GM12878 (cell line): ENCODE data around the gene NCLN. TPM values are rescaled to one million over a fixed set of nuclear protein-coding genes. Genes with fewer than 3 reads are reported as not detected.

Experiments used
- ATAC-seq: fragments of 200-7000 bp; cut with Tn5 transposase; 3 replicates; pipeline ENCODE4 v1.9.1; 2020; ENCODE audit warnings: mild to moderate bottlenecking, moderate library complexity
- BruUV-seq: library from RNA; stranded (reverse); fragments of 400-500 nt; replicated peaks from 2 replicates; lab custom pipeline; 2021; lab: Mats Ljungman, UMichigan
- CTCF ChIA-PET: fragments of 300-600 bp; sonication (Branson Sonifier 250); formaldehyde crosslinking; extraction: SDS; loops from one replicate; lab custom pipeline; 2021; ENCODE audit warnings: inconsistent platforms; lab: Yijun Ruan, JAX
- POLR2A ChIA-PET: fragments of 350-600 bp; formaldehyde crosslinking; extraction: SDS; loops from one replicate; lab custom pipeline; 2021; ENCODE audit warnings: inconsistent platforms; lab: Charles Lee
- RAD21 ChIA-PET: fragments of 300-600 bp; sonication (Branson Sonifier 250); formaldehyde crosslinking; loops from one replicate; lab custom pipeline; 2023; ENCODE audit warnings: antibody characterized with exemption; ENCODE audit not compliant: unreplicated experiment; lab: Charles Lee
- SMC1A ChIA-PET: fragments of 300-600 bp; sonication (Branson Sonifier 250); formaldehyde crosslinking; loops from one replicate; lab custom pipeline; 2023; ENCODE audit not compliant: unreplicated experiment, uncharacterized antibody; lab: Charles Lee
- DNase-seq: peaks from one replicate; pipeline ENCODE4 v3.0.0-alpha.2; 2011; ENCODE audit warnings: low read depth, low spot score
- FAIRE-seq: peaks from 3 replicates; lab custom pipeline; 2011; peaks lifted over from hg19 to GRCh38; lab: Jason Lieb, UNC
- H2AFZ ChIP-seq: 2 replicates; pipeline ENCODE4 v1.6.0; 2011; ENCODE audit warnings: low read depth, low read length, control low read depth; ENCODE audit not compliant: control insufficient read depth
- H3K27ac ChIP-seq: 2 replicates; pipeline ENCODE4 v1.5.1; 2011; ENCODE audit warnings: control low read depth; ENCODE audit not compliant: control insufficient read depth, insufficient read depth
- H3K27me3 ChIP-seq, 2 experiments: replicated peaks in 1 of 2; 2 replicates each; pipeline versions ENCODE4 v1.6.0 to v1.6.1; 2011; ENCODE audit warnings: low read length in 1 of 2; ENCODE audit not compliant: control insufficient read depth in 2 of 2, insufficient read depth in 2 of 2
- H3K36me3 ChIP-seq, 2 experiments: 2 replicates each; pipeline ENCODE4 v1.5.1; 2011; ENCODE audit warnings: low read length in 1 of 2; ENCODE audit not compliant: control insufficient read depth in 2 of 2, insufficient read depth in 2 of 2
- H3K4me1 ChIP-seq: 2 replicates; pipeline ENCODE4 v1.6.1; 2011; ENCODE audit warnings: mild to moderate bottlenecking, low read length, moderate library complexity, mixed read lengths; ENCODE audit not compliant: control insufficient read depth, insufficient read depth
- H3K4me2 ChIP-seq: 2 replicates; pipeline ENCODE4 v1.6.0; 2011; ENCODE audit warnings: control low read depth; ENCODE audit not compliant: control insufficient read depth, insufficient read depth
- H3K4me3 ChIP-seq: fragments of 200-600 bp; sonication (generic); 2 replicates; pipeline ENCODE4 v1.5.1; 2016
- H3K79me2 ChIP-seq: 2 replicates; pipeline ENCODE4 v1.6.0; 2011; ENCODE audit warnings: low read length; ENCODE audit not compliant: control insufficient read depth, insufficient read depth
- H3K9ac ChIP-seq: 2 replicates; pipeline ENCODE4 v1.8.0; 2011; ENCODE audit warnings: low read length, control low read depth, mixed read lengths; ENCODE audit not compliant: control insufficient read depth, insufficient read depth
- H3K9me3 ChIP-seq: replicated peaks from 3 replicates; pipeline ENCODE4 v1.5.1; 2011; ENCODE audit warnings: mild to moderate bottlenecking, low read length; ENCODE audit not compliant: control insufficient read depth, insufficient read depth
- H4K20me1 ChIP-seq: 2 replicates; pipeline ENCODE4 v1.6.0; 2011; ENCODE audit not compliant: control insufficient read depth, insufficient read depth
- BACH1 ChIP-seq: fragments of 450-650 bp; IDR thresholded peaks from 2 replicates; pipeline ENCODE4 v1.6.1; 2017; ENCODE audit warnings: mild to moderate bottlenecking, borderline replicate concordance
- BHLHE40 ChIP-seq, 2 experiments: fragments of 450-650 bp in 1 of 2; IDR thresholded peaks; 2 replicates each; pipeline ENCODE4 v1.6.1; 2011 to 2017; ENCODE audit warnings: low read depth in 2 of 2, borderline replicate concordance in 1 of 2, improper control_type of control experiment in 1 of 2, low read length in 1 of 2, mild to moderate bottlenecking in 1 of 2
- CHD4 ChIP-seq: fragments of 200-600 bp; sonication (generic); IDR thresholded peaks from 2 replicates; pipeline ENCODE4 v1.6.1; 2016; ENCODE audit warnings: mild to moderate bottlenecking
- CREB1 ChIP-seq: IDR thresholded peaks from 2 replicates; pipeline ENCODE4 v1.6.1; 2012; ENCODE audit warnings: low read depth, mild to moderate bottlenecking, inconsistent platforms
- EGR1 ChIP-seq, 2 experiments: IDR thresholded peaks; 1 replicate in 1 of 2; 2 replicates in 1 of 2; pipeline ENCODE4 v1.6.1; 2011 to 2012; ENCODE audit warnings: low read depth in 2 of 2, low read length in 2 of 2, borderline replicate concordance in 1 of 2, mild to moderate bottlenecking in 1 of 2, moderate library complexity in 1 of 2
- FOXK2 ChIP-seq: fragments of 450-650 bp; IDR thresholded peaks from 2 replicates; pipeline ENCODE4 v1.6.1; 2017; ENCODE audit warnings: mild to moderate bottlenecking, moderate library complexity
- IKZF1 ChIP-seq: fragments of 450-650 bp; conservative IDR thresholded peaks from 2 replicates; pipeline ENCODE4 v1.6.1; 2017; ENCODE audit warnings: antibody characterized with exemption, mild to moderate bottlenecking
- IRF4 ChIP-seq: IDR thresholded peaks from 2 replicates; pipeline ENCODE4 v1.6.1; 2011; ENCODE audit warnings: low read depth, low read length
- MXI1 ChIP-seq: fragments of 150-350 bp; IDR thresholded peaks from 2 replicates; pipeline ENCODE4 v1.6.1; 2011; ENCODE audit warnings: low read depth, mild to moderate bottlenecking, inconsistent platforms, low read length, improper control_type of control experiment
- RAD21 ChIP-seq: IDR thresholded peaks from 2 replicates; pipeline ENCODE4 v1.6.1; 2011; ENCODE audit warnings: mild to moderate bottlenecking, low read depth, low read length, moderate library complexity; ENCODE audit not compliant: insufficient read depth
- RELA ChIP-seq: fragments of 450-650 bp; IDR thresholded peaks from 2 replicates; pipeline ENCODE4 v1.8.0; 2014; ENCODE audit warnings: borderline replicate concordance; ENCODE audit not compliant: partially characterized antibody
- RUNX3 ChIP-seq: IDR thresholded peaks from 2 replicates; pipeline ENCODE4 v1.6.1; 2012; ENCODE audit warnings: low read length, inconsistent platforms
- SMARCA5 ChIP-seq: fragments of 450-650 bp; IDR thresholded peaks from 2 replicates; pipeline ENCODE4 v1.6.1; 2017; ENCODE audit warnings: mild to moderate bottlenecking
- SMC3 ChIP-seq: IDR thresholded peaks from 2 replicates; pipeline ENCODE4 v1.6.1; 2011; ENCODE audit warnings: low read length, improper control_type of control experiment, borderline replicate concordance
- SPI1 ChIP-seq: IDR thresholded peaks from 2 replicates; pipeline ENCODE4 v1.6.1; 2011; ENCODE audit warnings: low read depth, mild to moderate bottlenecking, low read length, moderate library complexity, borderline replicate concordance; ENCODE audit not compliant: insufficient read depth
- SREBF2 ChIP-seq: IDR thresholded peaks from 2 replicates; pipeline ENCODE4 v1.6.1; 2012; ENCODE audit warnings: mild to moderate bottlenecking, low read length
- TAF1 ChIP-seq: IDR thresholded peaks from 2 replicates; pipeline ENCODE4 v1.6.1; 2011; ENCODE audit warnings: mild to moderate bottlenecking, low read depth, low read length, borderline replicate concordance
- TCF12 ChIP-seq: IDR thresholded peaks from 2 replicates; pipeline ENCODE4 v1.6.1; 2011; ENCODE audit warnings: low read depth, mild to moderate bottlenecking, low read length
- YY1 ChIP-seq: IDR thresholded peaks from 2 replicates; pipeline ENCODE4 v1.6.1; 2011; ENCODE audit warnings: low read depth, mild to moderate bottlenecking, low read length
- ZNF217 ChIP-seq: fragments of 450-650 bp; IDR thresholded peaks from 2 replicates; pipeline ENCODE4 v1.6.1; 2017; ENCODE audit warnings: antibody characterized with exemption, mild to moderate bottlenecking
- ZNF622 ChIP-seq: fragments of 450-650 bp; IDR thresholded peaks from 2 replicates; pipeline ENCODE4 v1.6.1; 2017; ENCODE audit warnings: mild to moderate bottlenecking, inconsistent platforms
- ZSCAN29 ChIP-seq: fragments of 450-650 bp; IDR thresholded peaks from 2 replicates; pipeline ENCODE4 v1.6.1; 2017; ENCODE audit warnings: mild to moderate bottlenecking, moderate library complexity
- WGBS: methylation state at CpG from one replicate; pipeline ENCODE4 v1.1.6; 2016; ENCODE audit warnings: low lambda C conversion rate; ENCODE audit not compliant: insufficient replicate concordance, insufficient coverage; ENCODE audit errors: missing lambda C conversion rate; 5-methylcytosine and 5-hydroxymethylcytosine counted together
- in situ Hi-C: fragments of 300-500 bp; cut with MboI; formaldehyde crosslinking; loops from 9 replicates; pipeline ENCODE4 v1.14.3; 2018; ENCODE audit warnings: mixed read lengths
- intact Hi-C: fragments of 100-400 bp; cut with micrococcal nuclease; formaldehyde crosslinking; loops from one replicate; pipeline ENCODE4 v1.14.2; 2022; ENCODE audit not compliant: unreplicated experiment
- polyA plus RNA-seq, 11 experiments: library from polyadenylated mRNA; depleted of rRNA in 4 of 11; unstranded in 6 of 11; stranded (reverse) in 5 of 11; fragments of >200 nt; fragmentation: Nextera tagmentation in 4 of 11; fragmentation: Illumina TruSeq in 1 of 11; extraction: Ambion mirVana in 4 of 11; extraction: Trizol in 1 of 11; gene quantifications; 1 replicate in 1 of 11; 2 replicates in 10 of 11; pipeline versions ENCODE4 v1.2.1 to v1.2.3, GENCODE V29; 2011 to 2016; ENCODE audit warnings: inconsistent platforms in 2 of 11, missing spikeins in 2 of 11, low read depth in 1 of 11
- total RNA-seq, 4 experiments: library from RNA; depleted of rRNA in 3 of 4; stranded (reverse); fragments of >200 nt in 3 of 4; fragmentation: Illumina TruSeq in 1 of 4; extraction: Trizol in 1 of 4; gene quantifications; 2 replicates each; pipeline versions ENCODE4 v1.2.1 to v1.2.3, GENCODE V29; 2013 to 2021
- TF ChIP-seq, protein P1 (sequence below), 3 experiments: IDR thresholded peaks in 2 of 3; conservative IDR thresholded peaks in 1 of 3; 2 replicates each; pipeline ENCODE4 v1.5.1; 2011; ENCODE audit warnings: low read depth in 3 of 3, low read length in 3 of 3, mild to moderate bottlenecking in 3 of 3, control low read depth in 2 of 3, moderate library complexity in 2 of 3, inconsistent platforms in 1 of 3, mixed read lengths in 1 of 3; ENCODE audit not compliant: control insufficient read depth in 2 of 3, insufficient read depth in 1 of 3; ENCODE audit errors: extremely low read depth in 1 of 3

Gene NCLN
- total and polyA plus RNA-seq, 10 of the 15 experiments (the other 5 are each of a cell fraction or from before 2014, with no cell fraction given): 2.2 to 79.1 (median 36.0) TPM

DNA sequence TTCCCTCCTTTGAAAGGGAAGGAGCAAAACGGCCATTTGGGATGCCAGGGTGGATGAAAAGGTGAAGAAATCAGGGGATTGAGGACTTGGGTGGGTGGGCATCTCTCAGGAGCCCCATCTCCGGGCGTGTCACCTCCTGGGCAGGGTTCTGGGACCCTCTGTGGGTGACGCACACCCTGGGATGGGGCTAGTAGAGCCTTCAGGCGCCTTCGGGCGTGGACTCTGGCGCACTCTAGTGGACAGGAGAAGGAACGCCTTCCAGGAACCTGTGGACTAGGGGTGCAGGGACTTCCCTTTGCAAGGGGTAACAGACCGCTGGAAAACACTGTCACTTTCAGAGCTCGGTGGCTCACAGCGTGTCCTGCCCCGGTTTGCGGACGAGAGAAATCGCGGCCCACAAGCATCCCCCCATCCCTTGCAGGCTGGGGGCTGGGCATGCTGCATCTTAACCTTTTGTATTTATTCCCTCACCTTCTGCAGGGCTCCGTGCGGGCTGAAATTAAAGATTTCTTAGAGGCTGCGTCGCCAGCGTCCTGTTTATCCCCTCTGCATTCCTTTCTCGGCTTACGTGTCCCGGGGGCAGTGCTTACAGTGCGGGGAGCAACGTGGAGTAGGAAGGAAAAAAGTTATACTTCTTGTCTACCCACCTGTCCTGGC, 22.4 kb upstream of the NCLN start:
- BruUV-seq: no TSS peak
- DNase-seq (no peak), FAIRE-seq (peak; percentile 90), ATAC-seq (peak; percentile 99)
- no peaks in the 10 kb centered on the region for H4K20me1 ChIP-seq
- TF ChIP-seq CHD4 (peak; percentile 96; the same call in 1 of the 2 replicates), BHLHE40 (IDR thresholded peaks at IDR 0.05; ENCODE audit: borderline replicate concordance in 1 of 2, low read depth in 2 of 2, low read length in 1 of 2) (peak in 1 of 2 experiments; percentile 22; a peak in 1 of 4 replicates), IKZF1 (0 out of 2 replicates have a peak, but pooled peaks have one; percentile 17), SPI1 (peak; percentile 43; the same call in 1 of the 2 replicates), SMC3 (peak; percentile 92), ZSCAN29 (no peak), BACH1 (peak; percentile 54; the same call in 1 of the 2 replicates), TAF1 (no peak), TCF12 (0 out of 2 replicates have a peak, but pooled peaks have one; percentile 12), MXI1 (0 out of 2 replicates have a peak, but pooled peaks have one; percentile 42), IRF4 (peak; percentile 30; the same call in 1 of the 2 replicates), SMARCA5 (peak; percentile 46; the same call in 1 of the 2 replicates), FOXK2 (no peak), RUNX3 (no peak), RAD21 (peak; percentile 94), RELA (no peak), YY1 (peak; percentile 81), SREBF2 (no peak), CREB1 (0 out of 2 replicates have a peak, but pooled peaks have one; percentile 8), ZNF622 (no peak), ZNF217 (no peak), EGR1 (IDR thresholded peaks at IDR 0.05; ENCODE audit: borderline replicate concordance in 1 of 2, low read depth in 2 of 2, low read length in 2 of 2) (no peak)
- TF ChIP-seq, protein P1, sequence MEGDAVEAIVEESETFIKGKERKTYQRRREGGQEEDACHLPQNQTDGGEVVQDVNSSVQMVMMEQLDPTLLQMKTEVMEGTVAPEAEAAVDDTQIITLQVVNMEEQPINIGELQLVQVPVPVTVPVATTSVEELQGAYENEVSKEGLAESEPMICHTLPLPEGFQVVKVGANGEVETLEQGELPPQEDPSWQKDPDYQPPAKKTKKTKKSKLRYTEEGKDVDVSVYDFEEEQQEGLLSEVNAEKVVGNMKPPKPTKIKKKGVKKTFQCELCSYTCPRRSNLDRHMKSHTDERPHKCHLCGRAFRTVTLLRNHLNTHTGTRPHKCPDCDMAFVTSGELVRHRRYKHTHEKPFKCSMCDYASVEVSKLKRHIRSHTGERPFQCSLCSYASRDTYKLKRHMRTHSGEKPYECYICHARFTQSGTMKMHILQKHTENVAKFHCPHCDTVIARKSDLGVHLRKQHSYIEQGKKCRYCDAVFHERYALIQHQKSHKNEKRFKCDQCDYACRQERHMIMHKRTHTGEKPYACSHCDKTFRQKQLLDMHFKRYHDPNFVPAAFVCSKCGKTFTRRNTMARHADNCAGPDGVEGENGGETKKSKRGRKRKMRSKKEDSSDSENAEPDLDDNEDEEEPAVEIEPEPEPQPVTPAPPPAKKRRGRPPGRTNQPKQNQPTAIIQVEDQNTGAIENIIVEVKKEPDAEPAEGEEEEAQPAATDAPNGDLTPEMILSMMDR (IDR thresholded peaks at IDR 0.05 in 2 of 3, conservative IDR thresholded peaks at IDR 0.05 in 1 of 3; ENCODE audit: control insufficient read depth in 2 of 3, extremely low read depth in 1 of 3, insufficient read depth in 1 of 3, low read depth in 3 of 3, low read length in 3 of 3): peak; percentile 95 to 99 (median 98); a peak in 5 of 6 replicates
- WGBS: 14% methylated on average over 27 of the region's 27 CpGs
- ChIA-PET POLR2A (no interaction called here), SMC1A (interaction anchor here (0.9 to 1.0 kb wide), 2 partner anchors 60 to 88 kb away, joined by 3 read pairs; no protein-coding TSS in a partner anchor), CTCF (interaction anchor here (0.6 to 4.1 kb wide), 12 partner anchors 17 to 211 kb away, joined by 3 to 35 read pairs (median 4); no protein-coding TSS in a partner anchor), RAD21 (interaction anchor here (1.1 to 1.5 kb wide), 2 partner anchors 31 to 35 kb away, joined by 4 to 7 read pairs; no protein-coding TSS in a partner anchor)
- in situ Hi-C loops: loop anchor here (5.0 kb wide), 2 partner anchors 86 to 206 kb away; no protein-coding TSS in a partner anchor
- H3K27me3 ChIP-seq: no peaks in the 10 kb centered on the region
- H3K79me2 ChIP-seq: no peaks in the 10 kb centered on the region
- no peak overlapping the region for H2AFZ ChIP-seq
- no peaks in the 10 kb centered on the region for H3K4me1 ChIP-seq
- no peak overlapping the region for H3K9ac ChIP-seq
- intact Hi-C loops: loop anchor here (1.0 to 2.0 kb wide), 4 partner anchors 17 to 201 kb away; no protein-coding TSS in a partner anchor
- no peak overlapping the region for H3K4me3 ChIP-seq
- peaks cover 0 to 3% of the 10 kb centered on the region in 2 experiments; a peak in 3 of 4 replicates for H3K36me3 ChIP-seq
- H3K4me2 ChIP-seq: no peak overlapping the region
- no peaks in the 10 kb centered on the region; the same call in 2 of the 3 replicates for H3K9me3 ChIP-seq
- H3K27ac ChIP-seq: no peak overlapping the region
